Ovary (tissue), 9 donors: ENCODE measurements around the gene LAG3. TPM values are rescaled to one million over a fixed set of nuclear protein-coding genes. Genes with fewer than 3 reads are reported as not detected.

Experiments
- DNase-seq, 5 donors: peaks; one replicate each; pipeline ENCODE4 v3.0.0-alpha.2; 2019 to 2020
- H3K27ac ChIP-seq, 2 donors: fragments of 200-600 bp; one replicate each; pipeline versions ENCODE4 v1.5.1 to v1.8.0; 2019 to 2022
- H3K27me3 ChIP-seq: fragments of 200-600 bp; one replicate; pipeline ENCODE4 v1.8.0; 2022
- H3K36me3 ChIP-seq: fragments of 200-600 bp; sonication (generic); one replicate; pipeline ENCODE4 v1.5.1; 2019
- H3K4me1 ChIP-seq: one replicate; pipeline ENCODE4 v1.8.1; 2013; ENCODE audit warnings: mild to moderate bottlenecking, moderate library complexity; ENCODE audit not compliant: insufficient read depth
- H3K4me3 ChIP-seq: fragments of 200-600 bp; sonication (generic); one replicate; pipeline ENCODE4 v1.5.1; 2017
- H3K9me3 ChIP-seq, 2 donors: fragments of 200-600 bp in 1 of 2; sonication (generic) in 1 of 2; one replicate each; pipeline versions ENCODE4 v1.5.1 to v1.8.1; 2013 to 2019; ENCODE audit warnings: mild to moderate bottlenecking in 1 of 2, moderate library complexity in 1 of 2
- CTCF ChIP-seq, 3 donors: fragments of 450-650 bp in 2 of 3; fragments of 200-600 bp in 1 of 3; IDR thresholded peaks; one replicate each; pipeline versions ENCODE4 v1.5.1 to v1.8.0; 2016 to 2022; ENCODE audit warnings: antibody characterized with exemption in 3 of 3, mild to moderate bottlenecking in 1 of 3
- EP300 ChIP-seq: sonication (generic); formaldehyde crosslinking; IDR thresholded peaks from one replicate; pipeline ENCODE4 v1.6.1; 2017; ENCODE audit warnings: antibody characterized with exemption
- POLR2A ChIP-seq: fragments of 450-650 bp; IDR thresholded peaks from one replicate; pipeline ENCODE4 v1.6.1; 2017; ENCODE audit warnings: antibody characterized with exemption, mild to moderate bottlenecking, moderate library complexity
- WGBS, 3 donors: extraction: QIAGEN DNeasy Blood & Tissue Kit in 1 of 3; methylation state at CpG; one replicate each; pipeline versions ENCODE4 v1.1.5 to v1.1.7; 2013 to 2017; 5-methylcytosine and 5-hydroxymethylcytosine counted together
- intact Hi-C, 4 donors: fragments of 100-400 bp; cut with DNase I; formaldehyde crosslinking; loops; one replicate each; pipeline versions ENCODE4 v1.11.0 to v1.15.1; 2022 to 2023
- polyA plus RNA-seq, 2 donors: library from polyadenylated mRNA; stranded (reverse); fragments of 200-250 nt in 1 of 2; fragments of 350-450 nt in 1 of 2; fragmentation: Illumina TruSeq in 1 of 2; extraction: RNeasy Lipid Tissue Mini Kit (QIAGEN cat#74804) in 1 of 2; gene quantifications; one replicate each; pipeline ENCODE4 v1.2.3, GENCODE V29; 2013 to 2014
- total RNA-seq, 7 donors: library from RNA; depleted of rRNA in 2 of 7; stranded (reverse); fragments of >200 nt in 2 of 7; fragmentation: NEBNext Ultra II Directional in 3 of 7; extraction: Animal tissue kit (Norgen Biotek cat#: 25700) in 3 of 7; gene quantifications; one replicate each; pipeline versions ENCODE4 v1.1.0 to v1.2.4, GENCODE V29; 2016 to 2023
- donor health status: DM: no; HTN: no; CAD: no; lungs with moderate emphysema.
- donor health status: DM: no; HTN: no; CAD: no.
- donor health status: Bipolar disorder and iron deficiency.
- donor health status: DM: yes; HTN: yes; CAD: no.
- donor health status: DM: no; HTN: no; CAD: no.
- donor health status: DM: yes; HTN: yes; CAD: no.

Gene LAG3
- total and polyA plus RNA-seq, 9 donors: 4.7 to 21.8 (median 14.2) TPM

- H3K27ac ChIP-seq: no peak overlapping the region
- H3K27me3 ChIP-seq: no peaks in the 10 kb centered on the region
- H3K4me1 ChIP-seq: no peaks in the 10 kb centered on the region
- H3K36me3 ChIP-seq: no peaks in the 10 kb centered on the region
- TF ChIP-seq CTCF (IDR thresholded peaks at IDR 0.05) (no peak), POLR2A (no peak), EP300 (no peak)
- 71 to 85% (median 75%) methylated on average over 10 of the region's 10 CpGs for WGBS, 3 donors
- no peak for DNase-seq
- H3K4me3 ChIP-seq: no peak overlapping the region
- intact Hi-C loops: loop anchor here in 2 of 4 donors (5.0 to 10.0 kb wide), 4 partner anchors 36 to 158 kb away; partner anchors contain the start of gene GPR162 (in 1 of the 2)
- no peaks in the 10 kb centered on the region for H3K9me3 ChIP-seq
Measured at GRCh38 chr12:6782850-6783566, 10.7 kb downstream of the LAG3 start.

- H3K27ac ChIP-seq: no peak overlapping the region
- no peak for TF ChIP-seq POLR2A
- no peak for TF ChIP-seq CTCF (IDR thresholded peaks at IDR 0.05)
- TF ChIP-seq EP300: no peak
- intact Hi-C loops: loop anchor here in 2 of 4 donors (5.0 to 10.0 kb wide), 4 partner anchors 37 to 159 kb away; partner anchors contain the start of gene GPR162 (in 1 of the 2)
- no peaks in the 10 kb centered on the region for H3K27me3 ChIP-seq
- DNase-seq: no peak
- no peaks in the 10 kb centered on the region for H3K4me1 ChIP-seq
- no peak overlapping the region for H3K4me3 ChIP-seq
- no peaks in the 10 kb centered on the region for H3K9me3 ChIP-seq
- no peaks in the 10 kb centered on the region for H3K36me3 ChIP-seq
- 92 to 96% (median 93%) methylated on average over 9 of the region's 9 CpGs for WGBS, 3 donors
Measured at GRCh38 chr12:6783828-6784227, 11.5 kb downstream of the LAG3 start.

- intact Hi-C loops: loop anchor here in 2 of 4 donors (5.0 to 10.0 kb wide), 4 partner anchors 37 to 159 kb away; partner anchors contain the start of gene GPR162 (in 1 of the 2)
- Histone ChIP-seq H3K27me3 (no peaks in the 10 kb centered on the region), H3K4me1 (no peaks in the 10 kb centered on the region), H3K36me3 (no peaks in the 10 kb centered on the region), H3K9me3 (no peaks in the 10 kb centered on the region), H3K4me3 (no peak overlapping the region), H3K27ac (no peak overlapping the region)
- 64 to 74% (median 67%) methylated on average over 5 of the region's 5 CpGs for WGBS, 3 donors
- TF ChIP-seq EP300 (no peak), CTCF (IDR thresholded peaks at IDR 0.05) (no peak), POLR2A (no peak)
- DNase-seq: no peak
Measured at GRCh38 chr12:6784296-6784695, 12.0 kb downstream of the LAG3 start.

GRCh38 chr12:6784761-6785160, 12.4 kb downstream of the LAG3 start:
- no peak overlapping the region for H3K4me3 ChIP-seq
- TF ChIP-seq CTCF (IDR thresholded peaks at IDR 0.05) (no peak), EP300 (no peak), POLR2A (no peak)
- no peaks in the 10 kb centered on the region for H3K9me3 ChIP-seq
- 71 to 76% (median 73%) methylated on average over 5 of the region's 5 CpGs for WGBS, 3 donors
- no peak overlapping the region for H3K27ac ChIP-seq
- no peaks in the 10 kb centered on the region for H3K27me3 ChIP-seq
- H3K36me3 ChIP-seq: no peaks in the 10 kb centered on the region
- H3K4me1 ChIP-seq: no peaks in the 10 kb centered on the region
- intact Hi-C loops: loop anchor here in 3 of 4 donors (5.0 to 10.0 kb wide), 5 partner anchors 37 to 1273 kb away; partner anchors contain the start of gene GPR162 (in 1 of the 3)
- DNase-seq: no peak
